Neural cell (in vitro differentiated cells): Measurements from ENCODE around the gene MMP24.

ENCODE experiments used
- EP300 ChIP-seq: fragments of 450-650 bp; conservative IDR thresholded peaks from 2 replicates; pipeline ENCODE4 v1.6.1; 2014; ENCODE audit warnings: antibody characterized with exemption, mild to moderate bottlenecking, moderate library complexity; ENCODE audit not compliant: poor library complexity, severe bottlenecking
- EZH2 ChIP-seq: fragments of 200-600, 300-800 bp; shearing (Covaris generic), sonication (generic); IDR thresholded peaks from 2 replicates; pipeline ENCODE4 v1.6.1; 2014; ENCODE audit warnings: antibody characterized with exemption, low read length, borderline replicate concordance, mild to moderate bottlenecking; ENCODE audit not compliant: insufficient read depth, poor library complexity, severe bottlenecking
- MXI1 ChIP-seq: fragments of 450-650 bp; conservative IDR thresholded peaks from 2 replicates; pipeline ENCODE4 v1.6.1; 2014; ENCODE audit warnings: antibody characterized with exemption, mild to moderate bottlenecking; ENCODE audit not compliant: poor library complexity, severe bottlenecking
- POLR2AphosphoS5 ChIP-seq: IDR thresholded peaks from 2 replicates; pipeline ENCODE4 v1.6.1; 2012
- RAD21 ChIP-seq: fragments of 450-650 bp; conservative IDR thresholded peaks from 2 replicates; pipeline ENCODE4 v1.6.1; 2014; ENCODE audit warnings: antibody characterized with exemption, mild to moderate bottlenecking, moderate library complexity
- SMC3 ChIP-seq: fragments of 450-650 bp; conservative IDR thresholded peaks from 2 replicates; pipeline ENCODE4 v1.6.1; 2014; ENCODE audit warnings: antibody characterized with exemption, mild to moderate bottlenecking, moderate library complexity; ENCODE audit not compliant: poor library complexity
- TAF1 ChIP-seq: IDR thresholded peaks from 2 replicates; pipeline ENCODE4 v1.6.1; 2012; ENCODE audit warnings: low read depth
- TF ChIP-seq, protein P1 (sequence below): fragments of 450-650 bp; IDR thresholded peaks from 2 replicates; pipeline ENCODE4 v1.5.1; 2014; ENCODE audit warnings: antibody characterized with exemption, mild to moderate bottlenecking, moderate library complexity; ENCODE audit not compliant: poor library complexity, severe bottlenecking
- TF ChIP-seq, protein P2 (sequence below): IDR thresholded peaks from 2 replicates; pipeline ENCODE4 v1.6.1; 2012; ENCODE audit warnings: borderline replicate concordance

DNA sequence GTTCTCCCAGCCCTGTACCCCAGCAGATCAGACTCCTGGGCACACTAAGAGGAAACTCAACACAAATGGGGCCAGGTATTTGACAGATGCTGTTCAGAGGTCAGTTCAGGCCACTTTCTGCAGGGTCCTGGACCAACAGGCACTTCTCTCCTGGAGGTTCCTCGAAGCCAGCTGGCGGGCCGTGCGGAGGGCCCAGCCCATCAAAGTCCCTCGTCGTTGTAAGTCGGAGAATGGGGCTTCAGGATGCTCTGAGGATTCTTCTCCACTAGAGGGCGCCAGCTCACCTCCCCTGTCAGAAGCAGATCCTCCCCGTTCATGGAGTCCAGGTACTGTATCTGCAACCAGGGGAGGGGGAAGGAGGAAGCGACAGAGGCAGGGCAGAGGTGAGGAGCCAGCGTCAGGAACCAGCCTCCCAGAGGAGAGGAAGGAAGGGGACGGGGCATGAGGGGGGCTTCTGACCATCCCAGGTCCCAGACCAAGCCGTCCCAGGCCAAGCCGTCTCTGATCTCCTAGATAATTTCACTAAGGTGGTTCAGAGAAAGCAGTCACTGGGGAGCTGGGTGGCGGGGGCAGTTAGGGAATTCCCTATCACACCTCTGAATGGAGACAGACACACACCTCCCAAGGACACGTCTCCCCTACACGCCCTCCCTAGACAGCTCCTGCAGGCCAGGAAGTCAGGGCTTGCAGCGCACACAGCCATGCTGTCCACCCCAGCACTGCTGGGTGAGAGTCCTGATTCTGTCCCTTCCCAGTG lies 77.4 kb downstream of the MMP24 start:
- no peak for TF ChIP-seq EP300
- TF ChIP-seq POLR2AphosphoS5: no peak
- TF ChIP-seq, protein P1, sequence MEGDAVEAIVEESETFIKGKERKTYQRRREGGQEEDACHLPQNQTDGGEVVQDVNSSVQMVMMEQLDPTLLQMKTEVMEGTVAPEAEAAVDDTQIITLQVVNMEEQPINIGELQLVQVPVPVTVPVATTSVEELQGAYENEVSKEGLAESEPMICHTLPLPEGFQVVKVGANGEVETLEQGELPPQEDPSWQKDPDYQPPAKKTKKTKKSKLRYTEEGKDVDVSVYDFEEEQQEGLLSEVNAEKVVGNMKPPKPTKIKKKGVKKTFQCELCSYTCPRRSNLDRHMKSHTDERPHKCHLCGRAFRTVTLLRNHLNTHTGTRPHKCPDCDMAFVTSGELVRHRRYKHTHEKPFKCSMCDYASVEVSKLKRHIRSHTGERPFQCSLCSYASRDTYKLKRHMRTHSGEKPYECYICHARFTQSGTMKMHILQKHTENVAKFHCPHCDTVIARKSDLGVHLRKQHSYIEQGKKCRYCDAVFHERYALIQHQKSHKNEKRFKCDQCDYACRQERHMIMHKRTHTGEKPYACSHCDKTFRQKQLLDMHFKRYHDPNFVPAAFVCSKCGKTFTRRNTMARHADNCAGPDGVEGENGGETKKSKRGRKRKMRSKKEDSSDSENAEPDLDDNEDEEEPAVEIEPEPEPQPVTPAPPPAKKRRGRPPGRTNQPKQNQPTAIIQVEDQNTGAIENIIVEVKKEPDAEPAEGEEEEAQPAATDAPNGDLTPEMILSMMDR: peak; percentile 88
- TF ChIP-seq EZH2: no peak
- peak; percentile 77 for TF ChIP-seq SMC3
- peak; percentile 79 for TF ChIP-seq RAD21
- no peak for TF ChIP-seq TAF1
- TF ChIP-seq, protein P2, sequence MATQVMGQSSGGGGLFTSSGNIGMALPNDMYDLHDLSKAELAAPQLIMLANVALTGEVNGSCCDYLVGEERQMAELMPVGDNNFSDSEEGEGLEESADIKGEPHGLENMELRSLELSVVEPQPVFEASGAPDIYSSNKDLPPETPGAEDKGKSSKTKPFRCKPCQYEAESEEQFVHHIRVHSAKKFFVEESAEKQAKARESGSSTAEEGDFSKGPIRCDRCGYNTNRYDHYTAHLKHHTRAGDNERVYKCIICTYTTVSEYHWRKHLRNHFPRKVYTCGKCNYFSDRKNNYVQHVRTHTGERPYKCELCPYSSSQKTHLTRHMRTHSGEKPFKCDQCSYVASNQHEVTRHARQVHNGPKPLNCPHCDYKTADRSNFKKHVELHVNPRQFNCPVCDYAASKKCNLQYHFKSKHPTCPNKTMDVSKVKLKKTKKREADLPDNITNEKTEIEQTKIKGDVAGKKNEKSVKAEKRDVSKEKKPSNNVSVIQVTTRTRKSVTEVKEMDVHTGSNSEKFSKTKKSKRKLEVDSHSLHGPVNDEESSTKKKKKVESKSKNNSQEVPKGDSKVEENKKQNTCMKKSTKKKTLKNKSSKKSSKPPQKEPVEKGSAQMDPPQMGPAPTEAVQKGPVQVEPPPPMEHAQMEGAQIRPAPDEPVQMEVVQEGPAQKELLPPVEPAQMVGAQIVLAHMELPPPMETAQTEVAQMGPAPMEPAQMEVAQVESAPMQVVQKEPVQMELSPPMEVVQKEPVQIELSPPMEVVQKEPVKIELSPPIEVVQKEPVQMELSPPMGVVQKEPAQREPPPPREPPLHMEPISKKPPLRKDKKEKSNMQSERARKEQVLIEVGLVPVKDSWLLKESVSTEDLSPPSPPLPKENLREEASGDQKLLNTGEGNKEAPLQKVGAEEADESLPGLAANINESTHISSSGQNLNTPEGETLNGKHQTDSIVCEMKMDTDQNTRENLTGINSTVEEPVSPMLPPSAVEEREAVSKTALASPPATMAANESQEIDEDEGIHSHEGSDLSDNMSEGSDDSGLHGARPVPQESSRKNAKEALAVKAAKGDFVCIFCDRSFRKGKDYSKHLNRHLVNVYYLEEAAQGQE: no peak
- TF ChIP-seq MXI1: peak; percentile 20
